Epithelial cell of esophagus (primary cell): ENCODE results near the gene PMEPA1.

ENCODE experiments used
- DNase-seq: peaks from one replicate; pipeline ENCODE4 v3.0.0; 2010; ENCODE audit warnings: low read depth
- H3K4me3 ChIP-seq: 2 replicates; pipeline ENCODE4 v1.5.1; 2011; ENCODE audit warnings: mild to moderate bottlenecking, low read length, control low read depth
- CTCF ChIP-seq: IDR thresholded peaks from 2 replicates; pipeline ENCODE4 v1.5.1; 2011; ENCODE audit warnings: low read depth, mild to moderate bottlenecking, low read length, control low read depth, inconsistent platforms; ENCODE audit not compliant: insufficient read depth; ENCODE audit errors: missing control alignments

The PMEPA1 gene

GRCh38 chr20:57664476-57664875 lies 45.3 kb downstream of the PMEPA1 start:
- TF ChIP-seq CTCF = no peak
- H3K4me3 ChIP-seq = no peak overlapping the region
- no peak for DNase-seq

GRCh38 chr20:57663681-57664451 lies 45.9 kb downstream of the PMEPA1 start:
- no peak for DNase-seq

GRCh38 chr20:57663241-57663640 lies 46.6 kb downstream of the PMEPA1 start:
- no peak for DNase-seq
- H3K4me3 ChIP-seq = no peak overlapping the region
- no peak for TF ChIP-seq CTCF

More at GRCh38 chr20:57663681-57664451, 45.9 kb downstream of the PMEPA1 start:
- TF ChIP-seq CTCF = no peak
- H3K4me3 ChIP-seq = no peak overlapping the region

GRCh38 chr20:57662456-57663240 lies 47.2 kb downstream of the PMEPA1 start:
- no peak for TF ChIP-seq CTCF
- no peak overlapping the region for H3K4me3 ChIP-seq
- DNase-seq = no peak

- no peak for TF ChIP-seq CTCF
- no peak overlapping the region for H3K4me3 ChIP-seq
- DNase-seq = no peak
Measured at GRCh38 chr20:57661746-57662455, 47.9 kb downstream of the PMEPA1 start.

- TF ChIP-seq CTCF = no peak
- DNase-seq = no peak
- H3K4me3 ChIP-seq = no peak overlapping the region
Measured at GRCh38 chr20:57660922-57661745, 48.7 kb downstream of the PMEPA1 start.
